ENCODE measurements around the gene DLD. TPM values are rescaled to one million over a fixed set of nuclear protein-coding genes. Genes with fewer than 3 reads are reported as not detected.

DLD gene
- total and polyA plus RNA-seq, 4 donors: 48.8 to 69.4 (median 53.8) TPM

Other genes starting within 250 kb of the DLD start
- 1 to 10 TPM; 2.3 to 3.5 TPM for gene SLC26A4, start 230.4 kb upstream of the DLD start, total RNA-seq
- gene SLC26A4, start 230.4 kb upstream of the DLD start, polyA plus RNA-seq: 1 to 10 TPM; 1.4 to 2.9 TPM
- 10 to 100 TPM; 20.4 to 23.4 TPM for gene CBLL1, start 147.0 kb upstream of the DLD start, total RNA-seq
- gene CBLL1, start 147.0 kb upstream of the DLD start, polyA plus RNA-seq: 10 to 100 TPM in 1 of 2 donors, 1 to 10 TPM in 1; 8.6 to 13.8 TPM
- gene SLC26A3, start 88.0 kb upstream of the DLD start, total RNA-seq: not detected
- 10 to 100 TPM in 1 of 2 donors, 1 to 10 TPM in 1; 1.3 to 20.9 TPM for gene SLC26A3, start 88.0 kb upstream of the DLD start, polyA plus RNA-seq
- gene LAMB1, start 112.0 kb downstream of the DLD start, total RNA-seq: 100 to 1,000 TPM; 120 to 196 TPM
- gene LAMB1, start 112.0 kb downstream of the DLD start, polyA plus RNA-seq: 100 to 1,000 TPM in 1 of 2 donors, 10 to 100 TPM in 1; 32.3 to 237 TPM
- under 1 TPM in 1 of 2 donors, not detected in 1; 0.24 TPM for gene LAMB4, start 239.2 kb downstream of the DLD start, total RNA-seq
- gene LAMB4, start 239.2 kb downstream of the DLD start, polyA plus RNA-seq: not detected

Measured in aorta (tissue), 4 donors.